GM19324 (cell line): ENCODE measurements around the gene ADAMTS8.
"Not testable (repeated sequence)": the region's sequence is repeated elsewhere in the genome, so short reads cannot be mapped to it uniquely, and the experiment has no call there.

Source experiments
- ATAC-seq: cut with Tn5 transposase; IDR thresholded peaks from one replicate; pipeline ENCODE4 v1.9.1; 2021; ENCODE audit warnings: mild to moderate bottlenecking, moderate library complexity; ENCODE audit not compliant: unreplicated experiment, low FRiP score

The ADAMTS8 gene

GRCh38 chr11:130439160-130439519, 10.7 kb upstream of the ADAMTS8 start:
- ATAC-seq = no peak

GRCh38 chr11:130438401-130439159, 10.2 kb upstream of the ADAMTS8 start:
- not testable (repeated sequence) for ATAC-seq

DNA sequence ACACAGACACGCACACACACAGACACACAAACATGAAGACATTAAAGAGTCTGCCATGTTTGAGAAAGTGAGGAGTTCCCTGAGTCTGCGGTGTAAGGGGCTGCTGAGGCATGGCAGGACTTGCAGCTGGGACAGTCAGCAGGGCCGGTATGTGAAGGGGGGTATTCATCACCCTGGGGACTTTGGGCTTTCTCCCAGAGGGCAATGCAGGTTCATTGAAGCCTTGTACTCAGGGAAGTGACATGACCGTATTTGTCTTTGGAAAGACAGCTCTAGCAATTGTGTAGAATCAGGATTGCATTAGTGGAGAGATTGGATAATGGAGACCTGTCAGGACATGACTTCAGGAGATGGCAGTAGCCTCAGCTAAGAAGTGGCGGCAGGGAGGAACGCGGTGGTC, 9.4 kb upstream of the ADAMTS8 start:
- ATAC-seq = no peak

DNA sequence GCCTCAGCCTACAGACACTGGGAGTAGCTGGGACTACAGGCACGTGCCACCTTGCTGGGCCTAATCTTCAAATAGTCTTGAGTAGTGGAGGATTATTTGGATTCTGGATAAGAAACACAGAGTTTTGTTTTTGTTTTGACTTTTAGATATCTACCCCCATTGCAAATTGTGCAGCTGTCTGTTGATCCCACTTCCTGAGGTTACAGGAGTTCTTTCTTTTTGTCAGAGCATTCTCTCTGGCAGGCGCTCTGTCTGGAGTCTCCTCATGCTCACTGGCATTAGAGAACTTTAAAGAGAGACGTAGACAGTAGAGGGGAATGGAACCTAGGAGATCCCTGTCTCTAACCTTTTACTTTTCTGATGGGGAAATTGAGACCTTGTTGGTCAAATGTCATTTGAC, 7.8 kb upstream of the ADAMTS8 start:
- ATAC-seq = no peak

DNA sequence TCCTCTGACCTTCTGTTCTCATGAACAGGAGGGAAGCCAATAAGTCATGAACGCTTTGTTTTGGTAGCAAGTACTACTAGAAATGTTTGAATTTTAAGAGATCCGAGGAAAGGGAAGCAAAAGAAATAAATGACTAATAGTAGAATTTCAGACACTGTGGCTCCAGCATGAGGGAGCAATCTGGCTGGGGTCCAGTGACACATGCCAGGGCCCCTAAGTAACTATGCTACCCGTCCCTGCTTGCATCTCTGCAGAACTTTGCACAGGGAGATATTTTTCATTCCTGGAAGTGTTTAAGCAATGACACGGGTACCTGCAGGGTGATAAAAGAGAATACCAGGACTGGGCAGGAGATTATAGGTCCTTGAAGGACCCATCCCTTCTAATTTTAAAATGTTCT, 7.3 kb upstream of the ADAMTS8 start:
- ATAC-seq = no peak

DNA sequence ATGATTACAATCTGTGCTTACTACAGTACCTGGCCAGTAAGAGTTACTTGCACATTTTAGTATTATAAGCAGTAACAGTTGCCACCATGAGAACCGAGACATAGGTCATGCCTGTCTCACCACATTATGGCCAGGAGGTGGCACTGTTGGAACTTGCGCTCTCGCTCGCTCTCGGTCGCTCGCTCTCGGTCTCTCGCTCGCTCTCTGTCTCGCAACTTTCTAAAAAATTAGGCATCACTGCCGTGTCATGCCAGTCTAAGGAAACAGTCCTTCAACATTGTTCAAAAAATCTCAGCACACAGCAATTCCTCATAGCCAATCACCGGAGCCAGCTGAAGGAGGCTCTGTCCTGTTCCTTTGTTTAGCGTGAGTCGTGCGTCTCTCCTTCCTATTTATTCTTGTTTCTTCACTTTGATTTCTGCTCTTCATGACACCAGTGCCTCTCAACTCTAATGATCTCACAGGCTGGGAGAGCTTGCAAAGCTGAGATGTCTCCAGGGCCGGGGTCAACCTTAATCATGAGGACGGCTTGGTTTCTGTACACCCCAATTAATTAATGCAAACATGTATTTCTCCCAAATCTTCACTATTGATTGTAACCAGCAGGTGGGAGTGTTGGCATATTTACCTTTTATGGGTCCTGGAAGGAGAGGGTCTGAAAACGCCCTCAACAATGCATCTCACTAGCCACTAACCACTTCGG, 6.3 kb upstream of the ADAMTS8 start:
- ATAC-seq = peak; percentile 66

DNA sequence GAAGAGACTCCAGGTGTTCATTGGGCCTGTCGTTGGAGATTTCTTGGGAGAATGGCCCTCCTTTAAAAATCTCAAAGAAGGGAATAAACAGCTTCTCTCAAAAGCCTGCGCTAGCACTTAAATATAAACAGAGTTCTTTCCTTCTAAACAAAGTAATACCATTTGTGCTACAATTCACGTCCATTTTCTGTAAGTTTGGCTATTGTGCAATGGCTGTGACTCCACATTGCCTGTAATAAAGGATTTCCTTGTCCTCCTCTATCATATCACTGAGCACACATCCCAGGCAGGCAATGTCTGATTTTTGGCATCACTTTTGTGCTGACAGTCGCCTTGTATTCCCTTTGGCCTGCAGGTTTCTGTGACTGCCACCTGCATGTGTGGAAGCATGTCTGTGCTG, 4.9 kb upstream of the ADAMTS8 start:
- ATAC-seq = no peak

DNA sequence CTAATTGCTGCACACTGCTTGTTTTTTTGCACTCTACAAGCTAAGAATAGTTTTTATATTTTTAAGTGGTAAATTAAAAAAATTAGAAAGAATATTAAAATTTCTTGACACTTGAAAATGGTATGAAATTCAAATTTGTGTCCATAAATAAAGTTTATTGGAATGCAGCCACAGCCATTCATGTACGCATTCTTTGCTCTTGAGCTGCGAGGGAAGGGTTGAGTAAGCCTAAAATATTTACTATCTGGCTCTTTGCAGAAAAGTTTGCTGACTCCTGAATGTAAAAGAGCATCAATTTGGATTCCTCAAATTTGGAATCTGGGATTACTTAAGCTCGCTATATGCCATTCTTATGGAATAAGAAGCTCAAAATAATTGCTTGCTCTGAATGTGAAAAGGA, 3.4 kb upstream of the ADAMTS8 start:
- ATAC-seq = no peak

DNA sequence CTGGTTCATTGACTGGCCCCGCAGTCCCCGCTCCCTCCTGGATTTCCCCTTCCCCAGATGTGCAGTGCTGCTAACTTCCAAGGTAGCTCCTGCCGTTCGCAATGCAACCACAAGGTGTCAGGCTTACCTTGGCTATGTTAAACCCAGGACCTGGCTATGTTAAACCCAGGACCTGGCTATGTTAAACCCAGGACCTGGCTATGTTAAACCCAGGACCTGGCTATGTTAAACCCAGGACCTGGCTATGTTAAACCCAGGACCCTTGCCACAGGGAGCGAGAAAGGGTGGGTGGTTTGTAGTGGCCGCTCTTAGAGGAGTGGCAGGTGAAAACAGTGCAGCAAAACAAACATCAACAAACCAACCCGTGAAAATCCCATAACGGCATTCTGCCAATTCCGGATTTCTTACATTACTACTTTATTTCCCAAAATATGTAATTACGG, 2.9 kb upstream of the ADAMTS8 start:
- ATAC-seq = no peak

GRCh38 chr11:130429983-130430382, 1.6 kb upstream of the ADAMTS8 start:
- ATAC-seq = no peak

DNA sequence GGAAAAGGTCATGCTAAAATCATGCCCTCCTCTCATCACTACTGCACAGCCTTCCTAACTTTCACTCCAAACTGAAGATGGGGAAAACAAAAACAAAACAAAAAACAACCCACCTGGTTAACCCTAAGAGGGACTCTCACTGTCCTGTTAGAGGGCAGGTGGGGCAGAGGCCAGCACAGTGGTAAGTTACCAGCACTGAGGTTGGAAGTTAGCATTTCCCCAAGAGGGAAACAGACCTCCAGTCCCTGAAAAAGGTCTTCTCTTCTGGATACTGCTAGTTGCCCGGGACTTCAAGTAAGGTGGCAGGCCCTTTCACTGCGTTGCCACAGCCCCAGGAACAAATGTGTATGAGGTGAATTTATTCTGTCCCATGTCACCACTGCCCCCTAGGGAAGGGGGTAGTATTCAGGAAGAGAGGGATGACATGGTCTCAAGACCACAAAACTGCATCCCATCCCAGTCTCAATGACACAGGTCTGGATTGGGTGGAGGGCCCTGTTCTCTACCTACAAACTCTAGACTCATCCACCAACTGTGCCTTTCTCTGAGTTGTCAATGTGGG, 792 bp upstream of the ADAMTS8 start:
- ATAC-seq = no peak

GRCh38 chr11:130427581-130428315, 661 bp downstream of the ADAMTS8 start:
- no peak for ATAC-seq

- no peak for ATAC-seq
Observed at GRCh38 chr11:130426837-130427341, 1.5 kb downstream of the ADAMTS8 start.

DNA sequence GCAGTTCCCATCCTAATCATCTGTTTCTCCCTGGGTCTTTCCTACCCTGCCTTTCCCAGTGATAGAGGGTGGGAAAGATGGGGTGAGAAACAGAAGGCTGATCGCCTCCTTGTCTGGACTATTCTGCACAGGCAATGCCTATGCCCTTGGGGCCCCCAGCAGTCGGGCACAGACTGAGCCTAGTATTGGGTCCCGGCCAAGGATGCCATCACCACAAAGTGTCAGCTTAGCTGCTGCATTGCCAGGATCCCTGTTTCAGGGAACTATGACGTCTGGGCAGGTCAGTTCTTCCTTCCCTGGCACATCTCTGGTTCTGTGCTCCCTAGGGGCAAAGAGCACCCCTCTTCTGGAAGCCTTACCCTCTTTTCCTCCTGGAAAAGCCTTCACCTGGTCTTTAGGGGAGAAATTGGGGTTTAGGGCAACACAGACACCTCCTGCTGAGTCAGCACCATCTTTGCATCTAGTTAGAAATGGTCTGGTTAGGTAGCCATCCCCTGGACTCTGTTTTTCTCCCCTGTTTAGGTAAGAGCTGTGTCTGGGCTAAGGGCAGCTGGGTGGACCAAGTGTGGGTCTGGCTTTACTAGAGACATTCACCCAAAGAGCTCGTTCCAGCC, 2.1 kb downstream of the ADAMTS8 start:
- no peak for ATAC-seq

DNA sequence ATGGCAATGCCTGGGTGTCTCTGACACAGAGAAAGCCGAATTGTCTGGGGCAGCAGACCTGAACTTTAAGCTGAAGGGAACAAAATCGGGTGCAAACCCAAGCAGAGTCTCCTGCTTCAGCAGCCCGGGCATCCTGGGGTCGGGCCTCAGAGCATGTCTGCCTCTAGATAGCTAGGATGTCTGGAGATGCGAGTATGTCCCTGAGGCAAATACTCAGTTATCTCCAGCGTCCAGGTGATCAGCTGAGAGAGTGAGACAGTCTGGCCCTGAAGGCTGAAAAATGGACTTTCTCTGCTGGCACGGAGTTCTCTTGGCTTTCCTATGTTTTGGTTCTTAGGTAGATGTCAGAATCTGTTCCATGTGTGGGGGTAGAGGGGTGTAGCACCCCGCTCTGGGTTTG, 3.3 kb downstream of the ADAMTS8 start:
- no peak for ATAC-seq

DNA sequence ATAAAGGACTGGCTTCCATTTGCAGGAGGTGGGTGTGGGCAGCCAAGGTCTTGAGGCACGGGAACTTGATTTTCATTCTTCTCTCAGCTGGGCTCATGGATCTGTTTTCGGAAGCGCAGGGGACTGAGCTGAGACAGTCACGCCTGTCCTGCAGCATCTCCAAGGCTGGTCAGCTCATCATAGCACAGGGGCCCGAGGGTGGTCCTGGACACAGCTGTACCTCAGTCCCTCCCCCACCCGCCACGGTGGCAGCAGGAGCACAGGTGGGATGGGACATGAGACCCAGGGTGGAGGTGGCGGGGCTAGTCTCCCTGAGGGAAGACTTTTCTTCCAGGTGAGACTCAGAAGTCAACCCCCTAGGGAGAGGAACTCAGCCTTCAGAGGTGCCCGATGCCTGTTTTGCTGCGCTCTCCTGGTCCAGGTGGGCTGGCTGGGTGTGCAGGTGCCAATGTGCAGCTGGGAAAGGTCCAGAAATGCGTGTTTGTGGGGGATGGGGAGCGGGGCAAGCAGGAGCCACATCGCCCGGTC, 3.7 kb downstream of the ADAMTS8 start:
- no peak for ATAC-seq

- ATAC-seq = no peak
Observed at GRCh38 chr11:130423541-130424142, 4.8 kb downstream of the ADAMTS8 start.

- ATAC-seq = no peak
Observed at GRCh38 chr11:130422251-130422995, 6.0 kb downstream of the ADAMTS8 start.

DNA sequence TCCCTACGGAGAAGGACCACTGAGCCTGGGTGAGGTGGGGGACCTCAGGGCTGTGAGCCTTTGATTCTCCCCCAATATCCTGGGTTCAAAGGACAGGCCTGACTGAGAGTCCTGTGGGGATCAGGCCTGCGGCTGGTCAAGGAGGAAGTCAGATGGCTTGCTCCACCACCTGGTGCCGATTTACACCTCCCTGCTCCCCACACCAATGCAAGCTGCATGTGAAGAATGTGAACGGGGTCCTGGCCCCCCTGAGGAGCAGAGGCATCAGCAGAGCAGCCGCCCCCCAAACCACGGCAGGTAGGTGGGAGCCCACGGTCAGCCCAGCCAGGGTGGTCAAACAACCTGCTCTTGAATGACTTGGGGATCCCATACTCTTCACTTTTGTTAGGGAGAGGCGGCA, 6.7 kb downstream of the ADAMTS8 start:
- ATAC-seq = no peak
